Stimulated activated CD4-positive, alpha-beta T cell treated with anti-CD3 and anti-CD28 coated beads, Interleukin-4, amount 100 ng/mL, for 48 hours (primary cell): ENCODE measurements around the gene MCHR1.
"Not testable (repeated sequence)": the region's sequence is repeated elsewhere in the genome, so short reads cannot be mapped to it uniquely, and the experiment has no call there.

Experiments used
- DNase-seq, 2 donors: peaks; one replicate each; pipeline ENCODE4 v3.0.0-alpha.2; 2020; ENCODE audit warnings: low read depth in 2 of 2

The MCHR1 gene

GRCh38 chr22:40679249-40679963 is at the start of gene MCHR1:
MCHR1 (plus strand) TSS chr22:40679484; CDS start chr22:40679653, 169 bp downstream.
- DNase-seq, result no peak

GRCh38 chr22:40631925-40632324 is 47.4 kb upstream of the MCHR1 start:
- no peak for DNase-seq

GRCh38 chr22:40633036-40633435 is 46.2 kb upstream of the MCHR1 start:
- DNase-seq, result no peak

- DNase-seq, result no peak
Observed at GRCh38 chr22:40634119-40634903, 45.0 kb upstream of the MCHR1 start.

- no peak for DNase-seq
Observed at GRCh38 chr22:40635043-40635939, 44.0 kb upstream of the MCHR1 start.

GRCh38 chr22:40635940-40636379 is 43.3 kb upstream of the MCHR1 start:
- no peak for DNase-seq

- DNase-seq, result peak; percentile 98 to 100
Observed at GRCh38 chr22:40636380-40637182, 42.7 kb upstream of the MCHR1 start, which contains the start of gene MRTFA. MRTFA (minus strand) TSS chr22:40636719.

GRCh38 chr22:40637183-40638150 is 41.8 kb upstream of the MCHR1 start:
- peak; percentile 48 to 53 for DNase-seq

GRCh38 chr22:40638261-40638660 is 41.0 kb upstream of the MCHR1 start:
- no peak for DNase-seq

- DNase-seq, result no peak
Observed at GRCh38 chr22:40641269-40641668, 38.0 kb upstream of the MCHR1 start.

- DNase-seq, result no peak
Observed at GRCh38 chr22:40642316-40642715, 37.0 kb upstream of the MCHR1 start.

- no peak for DNase-seq
Observed at GRCh38 chr22:40645579-40646197, 33.6 kb upstream of the MCHR1 start.

- DNase-seq, result no peak
Observed at GRCh38 chr22:40648386-40648785, 30.9 kb upstream of the MCHR1 start.

- DNase-seq, result no peak
Observed at GRCh38 chr22:40651057-40651456, 28.2 kb upstream of the MCHR1 start.

- DNase-seq, result peak; percentile 84 to 90
Observed at GRCh38 chr22:40651563-40652501, 27.5 kb upstream of the MCHR1 start.

- DNase-seq, result no peak
Observed at GRCh38 chr22:40653361-40653760, 25.9 kb upstream of the MCHR1 start.

- DNase-seq, result no peak
Observed at GRCh38 chr22:40654522-40655167, 24.6 kb upstream of the MCHR1 start.

- not testable (repeated sequence) for DNase-seq
Observed at GRCh38 chr22:40655941-40656340, 23.3 kb upstream of the MCHR1 start.
